HG03442 (cell line): Measurements from ENCODE around the gene SPATA32.

ENCODE experiments used
- ATAC-seq: cut with Tn5 transposase; IDR thresholded peaks from one replicate; pipeline ENCODE4 v1.9.1; 2021; ENCODE audit warnings: mild to moderate bottlenecking, moderate library complexity; ENCODE audit not compliant: unreplicated experiment

The SPATA32 gene

DNA sequence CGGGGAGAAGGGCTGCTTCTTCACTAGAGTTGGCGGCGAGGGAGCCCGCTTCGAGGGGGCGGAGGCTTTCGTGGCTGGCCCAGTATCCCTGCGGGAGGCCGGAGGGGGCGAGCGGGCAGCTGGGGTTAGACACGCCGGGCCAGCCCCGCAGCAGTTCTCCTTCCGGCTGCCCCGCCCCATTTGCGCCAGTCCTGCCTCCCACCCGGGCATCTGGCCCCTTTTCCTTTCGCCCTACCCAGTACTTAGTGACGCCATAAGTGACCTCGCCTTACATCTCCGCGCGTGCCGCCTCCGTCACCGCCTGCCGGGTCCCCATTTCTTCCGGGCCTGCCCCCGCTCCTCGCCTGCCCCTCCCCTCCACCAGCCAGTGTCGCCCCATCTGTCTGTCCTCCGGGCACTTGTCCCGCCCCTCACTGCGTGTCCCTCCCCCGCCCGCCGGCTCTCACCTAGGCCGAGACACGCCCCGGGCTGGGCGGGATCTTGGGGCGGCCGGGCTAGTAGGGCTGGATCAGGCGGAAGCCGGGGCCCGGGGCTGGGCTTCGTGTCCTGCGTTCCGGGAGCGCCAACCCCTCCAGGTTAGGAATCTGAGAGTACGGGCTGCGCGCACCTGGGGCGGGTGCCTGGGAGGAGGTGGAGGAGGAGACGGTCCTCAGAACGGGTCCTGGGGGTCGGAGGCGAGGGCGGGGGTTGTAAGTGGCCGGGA, 14.3 kb downstream of the SPATA32 start:
- ATAC-seq, result peak; percentile 71

DNA sequence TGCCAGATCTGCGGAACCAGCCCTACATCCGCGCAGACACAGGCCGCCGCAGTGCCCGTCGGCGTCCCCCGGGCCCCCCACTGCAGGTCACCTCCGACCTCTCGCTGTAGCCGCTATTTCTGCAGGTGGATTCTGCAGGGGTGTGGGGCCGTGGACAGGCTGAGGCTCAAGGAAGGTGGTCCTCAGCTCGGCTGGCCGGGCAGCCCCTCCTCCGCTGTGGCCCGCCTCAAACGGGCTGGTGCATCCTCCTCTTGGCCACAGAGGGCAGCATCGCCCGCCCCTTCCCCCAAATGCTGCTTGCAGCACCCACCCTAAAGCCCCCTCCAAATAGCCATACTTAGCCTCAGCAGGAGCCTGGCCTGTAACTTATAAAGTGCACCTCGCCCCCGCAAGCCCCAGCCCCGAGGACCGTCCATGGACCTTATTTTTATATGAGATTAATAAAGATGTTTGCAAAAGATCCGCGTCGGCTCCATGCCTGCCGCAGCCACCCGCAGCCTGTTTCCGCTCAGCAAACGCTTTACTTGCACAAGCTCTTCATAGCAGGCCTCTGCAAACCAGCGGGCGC, 14.9 kb downstream of the SPATA32 start:
- ATAC-seq, result no peak

GRCh38 chr17:45246338-45246737, 15.6 kb downstream of the SPATA32 start:
- no peak for ATAC-seq

GRCh38 chr17:45244725-45245656, 16.9 kb downstream of the SPATA32 start:
- no peak for ATAC-seq

DNA sequence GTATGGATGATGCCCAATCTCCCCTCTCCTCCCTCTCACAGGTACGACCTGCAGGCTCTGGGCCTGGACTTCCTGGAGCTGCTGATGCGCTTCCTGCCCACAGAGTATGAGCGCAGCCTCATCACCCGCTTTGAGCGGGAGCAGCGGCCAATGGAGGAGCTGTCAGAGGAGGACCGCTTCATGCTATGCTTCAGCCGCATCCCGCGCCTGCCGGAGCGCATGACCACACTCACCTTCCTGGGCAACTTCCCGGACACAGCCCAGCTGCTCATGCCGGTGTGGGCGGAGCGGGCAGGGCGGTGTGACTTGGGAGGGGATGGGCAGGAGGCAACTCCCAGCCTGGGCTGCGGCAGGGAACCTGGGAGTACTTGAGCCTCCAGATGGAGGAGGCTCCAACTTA, 18.1 kb downstream of the SPATA32 start:
- ATAC-seq, result no peak

GRCh38 chr17:45242029-45242414, 19.9 kb downstream of the SPATA32 start:
- ATAC-seq, result no peak

GRCh38 chr17:45241328-45242028, 20.4 kb downstream of the SPATA32 start:
- no peak for ATAC-seq

DNA sequence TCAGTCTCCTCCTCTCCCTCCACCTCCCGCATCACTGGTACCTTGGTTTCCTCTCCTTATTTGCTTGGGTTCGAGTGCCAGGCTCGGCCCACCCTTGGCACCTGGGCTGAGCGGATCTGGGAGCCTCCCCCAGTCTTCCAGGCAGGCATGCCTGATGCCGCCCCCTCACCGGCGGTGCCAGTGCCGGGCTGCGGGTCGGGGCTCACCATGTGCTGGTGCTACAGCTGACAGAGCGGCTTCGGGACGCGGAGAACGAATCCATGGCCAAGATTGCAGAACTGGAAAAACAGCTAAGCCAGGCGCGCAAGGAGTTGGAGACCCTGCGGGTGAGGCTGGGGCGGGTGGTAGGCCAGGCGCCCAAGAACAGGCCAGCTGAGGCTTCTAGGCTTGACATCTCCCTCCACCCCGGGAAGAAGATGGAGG, 21.0 kb downstream of the SPATA32 start:
- no peak for ATAC-seq

- ATAC-seq, result no peak
These were observed 23.6 kb downstream of the SPATA32 start for GRCh38 chr17:45238155-45238774.

DNA sequence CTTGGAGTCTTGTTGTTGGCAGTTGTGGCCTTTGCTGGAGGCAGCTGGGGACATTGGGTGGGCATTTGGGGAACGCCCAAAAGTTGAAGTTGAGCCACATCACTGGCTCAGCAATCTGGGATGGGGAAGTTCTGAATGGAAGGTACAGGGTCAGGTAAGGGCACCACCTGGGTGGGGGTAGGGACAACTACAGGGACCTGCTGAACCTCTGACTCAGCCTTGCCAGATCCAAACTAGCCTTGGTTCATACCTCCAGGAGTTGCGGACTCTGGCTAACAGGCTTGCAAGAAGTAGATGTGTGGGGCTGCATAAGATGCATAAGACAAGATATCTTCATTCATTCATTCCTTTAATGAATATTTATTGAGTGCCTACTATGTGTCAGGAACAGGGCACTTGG, 24.2 kb downstream of the SPATA32 start:
- ATAC-seq, result no peak

DNA sequence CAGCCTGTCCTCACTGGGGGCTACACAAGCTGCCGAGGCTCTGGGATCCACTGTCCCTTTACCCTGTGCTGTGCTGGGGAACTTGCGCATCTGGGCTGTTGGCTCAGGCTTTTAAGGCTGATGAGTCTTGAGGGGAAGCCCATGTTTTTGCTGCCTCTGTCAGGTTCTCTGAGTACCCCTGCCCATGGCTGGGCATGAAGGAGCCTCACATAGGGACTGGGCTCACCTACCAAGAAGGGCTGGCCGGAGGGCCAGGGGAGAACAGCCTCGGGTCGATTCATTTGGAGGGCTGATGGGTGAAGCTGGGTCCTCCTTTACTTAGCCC, 25.6 kb downstream of the SPATA32 start:
- ATAC-seq, result no peak

- no peak for ATAC-seq
These were observed 26.2 kb downstream of the SPATA32 start for GRCh38 chr17:45235416-45236281.

- no peak for ATAC-seq
These were observed 27.1 kb downstream of the SPATA32 start for GRCh38 chr17:45234641-45235415.

DNA sequence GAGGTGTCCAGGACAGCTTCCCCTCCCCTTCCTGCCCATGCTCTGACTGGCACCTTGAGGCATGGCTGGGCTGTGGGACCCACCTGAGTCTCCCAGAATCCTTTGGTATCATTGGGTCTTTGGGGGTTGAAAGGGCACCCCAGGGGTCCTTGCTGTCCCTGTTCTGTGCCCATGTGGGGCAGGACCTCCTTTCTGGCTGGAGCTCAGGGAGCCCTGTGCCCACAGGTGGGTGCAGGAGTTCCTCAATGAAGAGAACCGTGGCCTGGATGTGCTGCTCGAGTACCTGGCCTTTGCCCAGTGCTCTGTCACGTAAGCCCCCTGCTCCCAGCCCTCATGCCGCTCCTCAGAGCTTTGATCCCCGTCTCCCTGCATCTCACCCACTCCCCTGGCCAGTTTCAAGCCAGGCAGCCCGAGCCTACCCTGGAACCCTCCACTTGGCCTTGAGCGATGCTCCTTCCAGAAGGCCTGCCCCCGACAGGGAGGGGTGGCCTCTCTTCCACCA, 28.4 kb downstream of the SPATA32 start:
- ATAC-seq, result no peak

DNA sequence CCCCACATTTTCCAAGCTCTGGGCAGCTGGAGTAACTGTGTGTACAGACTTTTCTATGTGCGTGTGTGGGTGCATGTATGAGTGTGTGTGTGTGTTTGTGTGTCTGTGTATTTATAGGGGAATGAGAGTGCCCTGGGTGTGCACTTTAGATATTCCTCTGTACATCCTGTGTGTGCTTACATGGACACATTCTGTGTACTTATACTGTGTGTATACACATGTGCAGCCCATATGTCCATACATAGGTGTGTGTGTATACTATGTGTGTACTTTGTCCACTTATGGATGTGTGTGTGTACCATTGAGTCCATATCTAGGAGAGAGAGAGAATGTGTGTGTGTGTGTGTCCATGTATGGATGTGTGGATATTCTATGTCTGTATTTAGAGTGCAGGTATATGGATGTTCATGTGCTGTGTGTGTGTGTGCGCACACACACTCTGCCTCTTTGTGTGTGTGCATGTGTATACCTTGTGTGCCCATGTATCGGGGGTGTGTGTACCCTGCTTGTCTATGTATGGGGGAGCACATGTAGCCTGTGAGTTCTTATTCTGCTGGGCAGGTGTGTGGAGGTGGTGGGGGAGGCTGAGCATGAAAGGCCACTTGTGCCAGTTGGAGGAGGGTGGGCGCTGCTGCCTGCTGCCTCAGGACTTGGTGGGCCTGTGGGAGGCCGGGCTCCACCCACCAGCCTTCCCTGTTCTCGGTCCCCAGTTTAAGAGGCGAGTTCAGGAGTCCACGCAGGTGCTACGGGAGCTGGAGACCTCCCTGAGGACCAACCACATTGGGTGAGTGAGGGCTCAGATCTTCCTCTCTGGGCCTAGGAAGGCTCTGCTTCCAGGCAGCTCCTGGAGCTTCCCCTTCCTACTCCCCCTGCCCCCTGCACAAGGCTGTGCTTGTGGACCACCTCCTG, 29.1 kb downstream of the SPATA32 start:
- no peak for ATAC-seq

- ATAC-seq, result no peak
These were observed 30.3 kb downstream of the SPATA32 start for GRCh38 chr17:45231481-45232116.

DNA sequence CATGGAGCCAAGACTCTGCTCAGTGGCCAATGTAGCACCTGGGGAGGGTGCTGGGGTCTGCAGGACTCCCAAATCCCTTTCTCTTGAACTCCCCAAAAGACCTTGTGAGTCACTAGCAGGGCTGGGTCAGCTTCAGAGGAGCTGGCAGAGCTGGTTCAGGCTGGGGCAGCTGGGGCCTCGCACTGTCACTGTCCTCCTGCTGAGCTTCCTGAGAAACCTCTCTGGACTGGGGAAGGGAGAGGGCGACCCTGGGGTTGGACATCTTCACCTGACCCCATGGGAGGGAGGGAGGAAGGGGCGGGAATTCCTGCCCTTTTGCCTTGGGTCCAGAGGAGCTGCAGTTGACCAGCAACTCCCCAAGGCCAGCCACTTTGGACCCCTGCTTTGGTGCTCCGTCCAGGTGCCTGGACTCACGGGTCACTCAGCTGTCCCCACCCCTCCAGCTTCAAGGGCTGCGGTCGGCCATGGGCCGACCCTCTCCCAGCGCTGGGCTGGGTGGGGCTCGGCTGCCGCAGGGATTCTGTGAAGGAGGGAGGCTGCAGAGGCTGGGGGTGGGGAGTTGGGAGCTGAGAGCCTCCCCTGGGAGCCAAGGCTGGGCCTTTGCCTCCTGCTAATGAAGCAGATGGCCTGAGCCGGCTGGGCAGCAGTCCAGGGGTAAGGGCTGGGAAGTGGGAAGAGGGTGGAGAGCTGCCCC, 31.0 kb downstream of the SPATA32 start:
- no peak for ATAC-seq
